GM12891 (cell line): Measurements from ENCODE around the gene COL2A1.

ENCODE experiments used
- DNase-seq: peaks from one replicate; pipeline ENCODE4 v3.0.0; 2011; ENCODE audit warnings: low spot score; ENCODE audit not compliant: insufficient read length
- FAIRE-seq: peaks from 2 replicates; lab custom pipeline; 2011; peaks lifted over from hg19 to GRCh38; lab: Jason Lieb, UNC
- PAX5 ChIP-seq: IDR thresholded peaks from 2 replicates; pipeline ENCODE4 v1.6.1; 2011; ENCODE audit warnings: low read length, moderate library complexity, mild to moderate bottlenecking; ENCODE audit not compliant: insufficient read depth, severe bottlenecking
- POLR2A ChIP-seq: IDR thresholded peaks from 2 replicates; pipeline ENCODE4 v1.6.1; 2011; ENCODE audit warnings: low read depth, low read length, control low read depth
- POLR2AphosphoS5 ChIP-seq: IDR thresholded peaks from 2 replicates; pipeline ENCODE4 v1.6.1; 2011; ENCODE audit warnings: low read depth, low read length, control low read depth
- POU2F2 ChIP-seq: IDR thresholded peaks from 2 replicates; pipeline ENCODE4 v1.6.1; 2011; ENCODE audit warnings: low read depth, mild to moderate bottlenecking, control low read depth, low read length, moderate library complexity
- SPI1 ChIP-seq: IDR thresholded peaks from 2 replicates; pipeline ENCODE4 v1.6.1; 2011; ENCODE audit warnings: low read depth, low read length, control low read depth
- TAF1 ChIP-seq: IDR thresholded peaks from 2 replicates; pipeline ENCODE4 v1.6.1; 2011; ENCODE audit warnings: low read depth, low read length, control low read depth

COL2A1 gene

DNA sequence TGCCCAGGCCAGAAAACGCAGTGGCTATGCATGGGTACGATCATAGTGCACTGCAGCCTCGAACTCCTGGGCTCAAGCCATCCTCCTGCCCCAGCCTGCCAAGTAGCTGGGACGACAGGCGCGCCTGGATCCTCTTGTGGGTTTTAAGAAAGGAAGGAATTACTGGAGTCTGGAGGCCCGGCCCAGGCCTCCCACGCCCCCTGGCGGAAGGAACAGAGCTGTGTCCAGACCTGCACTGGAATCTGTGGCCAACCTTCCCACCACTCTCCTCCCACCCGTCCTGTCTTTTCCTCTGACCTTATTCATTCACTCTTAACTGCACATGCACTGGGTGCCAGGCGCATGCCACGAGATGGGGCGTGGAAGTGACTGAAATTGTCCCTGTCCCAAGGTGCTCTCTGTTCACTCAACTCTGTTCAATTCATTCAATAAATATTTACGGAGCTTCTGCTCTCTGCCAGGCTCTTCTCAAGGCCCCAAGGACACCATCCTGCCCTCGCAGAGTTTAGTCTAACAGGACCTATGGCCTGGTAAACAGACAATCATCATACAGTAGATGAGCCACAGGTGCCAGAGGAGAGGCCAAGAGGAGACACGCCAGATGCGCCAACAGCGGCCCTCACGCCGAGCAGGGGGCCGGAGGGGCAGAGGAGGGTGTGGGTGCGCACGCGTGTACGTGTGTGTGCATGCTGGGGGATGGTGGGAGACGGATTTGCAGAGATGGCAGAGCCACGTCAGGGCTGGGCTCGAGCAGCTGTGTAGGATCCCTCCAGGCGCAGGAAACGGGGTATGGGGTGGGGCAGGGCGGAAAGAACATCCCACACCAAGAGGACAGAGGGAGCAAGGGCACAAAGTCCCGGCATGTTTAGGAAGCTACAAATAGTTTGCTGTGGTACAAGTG is 54.6 kb downstream of the COL2A1 start:
- DNase-seq (peak; percentile 77), FAIRE-seq (peak; percentile 78)
- TF ChIP-seq TAF1, result no peak
- TF ChIP-seq POLR2AphosphoS5, result no peak
- TF ChIP-seq PAX5, result no peak
- no peak for TF ChIP-seq POU2F2
- TF ChIP-seq SPI1, result no peak
- no peak for TF ChIP-seq POLR2A

DNA sequence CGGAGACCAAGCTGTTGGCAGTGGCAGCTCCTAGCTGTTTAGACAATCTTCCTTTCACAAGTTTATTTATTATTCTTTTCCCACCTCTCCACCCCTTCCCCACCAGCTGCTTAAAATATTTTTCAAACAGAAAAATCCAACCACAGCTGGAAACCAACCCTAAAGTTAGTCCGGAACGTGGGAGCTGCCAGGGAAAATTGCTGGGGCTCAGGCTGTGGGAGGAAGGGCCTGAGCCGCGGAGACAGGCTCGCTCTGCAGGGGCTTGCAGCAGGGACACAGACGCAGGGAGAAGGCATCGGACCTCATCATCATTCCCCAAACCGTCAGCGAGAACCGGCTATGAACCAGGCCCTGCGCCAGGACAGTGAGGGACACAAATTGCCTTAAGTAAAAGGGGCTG is 56.9 kb downstream of the COL2A1 start:
- TF ChIP-seq TAF1, result no peak
- TF ChIP-seq POLR2A, result no peak
- TF ChIP-seq POU2F2, result no peak
- TF ChIP-seq POLR2AphosphoS5, result no peak
- no peak for TF ChIP-seq PAX5
- no peak for TF ChIP-seq SPI1
- no peak for DNase-seq
- FAIRE-seq, result no peak

GRCh38 chr12:47946413-47947323 is 57.6 kb downstream of the COL2A1 start:
- FAIRE-seq, result no peak
- no peak for DNase-seq
- TF ChIP-seq PAX5 (no peak), TAF1 (no peak), SPI1 (no peak), POLR2AphosphoS5 (no peak), POLR2A (no peak), POU2F2 (no peak)

DNA sequence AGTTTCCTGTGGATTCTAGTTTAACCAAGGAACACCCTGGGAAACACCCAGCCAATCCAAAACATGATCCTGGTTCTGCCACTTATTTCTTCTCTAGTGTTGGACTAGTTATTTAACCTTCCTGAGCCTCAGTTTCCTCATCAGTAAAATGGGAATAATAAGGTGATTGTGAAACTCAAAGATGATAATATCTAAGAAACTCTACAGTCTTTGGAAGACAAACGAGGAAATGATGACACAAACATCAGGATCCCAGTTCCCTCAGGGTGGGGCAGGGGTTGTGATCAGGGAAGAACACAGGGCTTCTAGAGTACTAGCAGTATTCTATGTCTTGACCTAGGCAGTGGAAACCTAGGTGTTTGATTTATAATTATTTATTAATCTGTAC is 58.9 kb downstream of the COL2A1 start:
- DNase-seq (no peak), FAIRE-seq (no peak)
- no peak for TF ChIP-seq TAF1
- TF ChIP-seq PAX5, result no peak
- TF ChIP-seq POLR2A, result no peak
- TF ChIP-seq POLR2AphosphoS5, result no peak
- no peak for TF ChIP-seq SPI1
- no peak for TF ChIP-seq POU2F2

- no peak for TF ChIP-seq PAX5
- no peak for TF ChIP-seq TAF1
- TF ChIP-seq POLR2AphosphoS5, result no peak
- no peak for TF ChIP-seq POU2F2
- TF ChIP-seq POLR2A, result no peak
- TF ChIP-seq SPI1, result no peak
- FAIRE-seq (peak; percentile 23), DNase-seq (no peak)
These were observed 59.5 kb downstream of the COL2A1 start for GRCh38 chr12:47944685-47945340.

DNA sequence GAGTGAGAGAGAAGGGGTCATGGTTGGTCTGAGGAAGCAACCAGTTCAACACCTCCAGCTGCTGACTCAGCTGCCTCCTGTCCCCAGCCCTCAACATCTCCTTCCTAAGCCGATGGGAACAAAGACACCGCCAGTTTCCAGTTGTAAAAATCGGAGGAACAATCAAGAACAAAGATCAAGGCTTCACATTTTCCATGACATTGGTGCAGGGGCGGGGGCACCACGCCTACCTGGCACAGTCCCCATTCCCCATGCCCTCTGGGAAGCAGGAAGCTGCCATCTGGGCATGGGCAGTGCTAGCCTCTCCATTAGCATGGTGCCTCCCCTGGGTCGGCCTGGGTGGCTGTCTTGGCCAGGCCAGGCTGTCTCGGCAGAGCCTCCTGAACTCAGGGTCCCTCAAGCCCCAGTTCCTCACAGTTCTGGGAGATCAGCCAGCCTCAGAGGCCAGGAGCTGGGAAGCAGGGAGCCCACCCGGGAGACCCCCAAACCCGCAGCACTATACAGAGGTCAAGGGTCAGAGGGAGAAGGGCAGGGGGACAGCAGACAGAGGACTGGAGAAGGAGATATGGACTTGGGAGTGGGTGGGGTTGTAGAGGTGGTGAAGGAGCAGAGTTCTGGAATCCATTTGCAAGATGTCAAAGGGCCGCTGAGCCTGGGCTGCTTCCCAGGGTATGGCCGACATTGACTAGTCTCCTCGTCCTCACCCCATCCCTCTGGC is 60.5 kb downstream of the COL2A1 start:
- DNase-seq, result no peak
- FAIRE-seq, result no peak
- TF ChIP-seq POLR2AphosphoS5 (no peak), POLR2A (no peak), PAX5 (no peak), SPI1 (no peak), TAF1 (no peak), POU2F2 (no peak)

DNA sequence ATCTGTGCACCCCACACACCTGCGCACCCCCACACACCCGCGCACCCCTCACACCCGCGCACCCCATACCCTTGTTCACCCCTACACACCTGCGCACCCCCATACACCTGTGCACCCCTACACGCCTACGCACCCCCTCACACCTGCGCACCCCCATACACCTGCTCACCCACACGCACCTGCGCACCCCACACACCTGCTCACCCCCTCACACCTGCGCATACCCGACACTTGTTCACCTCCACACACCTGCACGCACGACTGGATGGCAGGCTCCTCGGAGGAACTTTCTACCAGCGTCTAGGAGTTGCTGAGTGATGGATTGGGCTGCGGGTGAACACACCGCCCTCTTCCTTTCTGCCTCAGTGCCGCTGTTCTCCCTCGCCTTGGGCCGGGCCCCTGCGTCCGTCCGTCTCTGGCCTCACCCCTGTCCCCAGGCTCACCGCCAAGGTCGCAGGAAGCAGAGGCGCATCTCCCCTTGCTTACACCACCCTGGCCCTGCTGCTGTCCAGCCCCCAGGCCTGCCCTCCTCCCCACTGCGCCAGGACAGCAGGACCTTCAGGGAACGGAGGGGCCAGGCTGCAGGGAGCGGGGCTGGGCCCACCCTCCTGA is 61.6 kb downstream of the COL2A1 start:
- DNase-seq (no peak), FAIRE-seq (no peak)
- TF ChIP-seq SPI1 (no peak), PAX5 (no peak), TAF1 (no peak), POLR2AphosphoS5 (no peak), POU2F2 (no peak)
